Fibroblast of lung (primary cell): ENCODE measurements around the gene SLAMF8. TPM values are rescaled to one million over a fixed set of nuclear protein-coding genes. Genes with fewer than 3 reads are reported as not detected.

Experiments
- DNase-seq, 2 donors: peaks; one replicate each; pipeline versions ENCODE4 v3.0.0 to v3.0.0-alpha.2; 2010; ENCODE audit warnings: low read depth in 2 of 2
- H2AFZ ChIP-seq: 2 replicates; pipeline ENCODE4 v1.5.1; 2012; ENCODE audit warnings: low read length, control low read depth, inconsistent platforms
- H3K27ac ChIP-seq: 2 replicates; pipeline ENCODE4 v1.5.1; 2011; ENCODE audit warnings: low read length, control low read depth; ENCODE audit not compliant: insufficient read depth
- H3K27me3 ChIP-seq: 2 replicates; pipeline ENCODE4 v1.5.1; 2011; ENCODE audit warnings: mild to moderate bottlenecking, low read length; ENCODE audit not compliant: control insufficient read depth, insufficient read depth
- H3K36me3 ChIP-seq: 2 replicates; pipeline ENCODE4 v1.5.1; 2011; ENCODE audit warnings: low read length; ENCODE audit not compliant: control insufficient read depth, insufficient read depth
- H3K4me1 ChIP-seq: 2 replicates; pipeline ENCODE4 v1.5.1; 2011; ENCODE audit warnings: low read length; ENCODE audit not compliant: control insufficient read depth, insufficient read depth; ENCODE audit errors: extremely low read depth
- H3K4me2 ChIP-seq: 2 replicates; pipeline ENCODE4 v1.5.1; 2011; ENCODE audit warnings: low read length, control low read depth; ENCODE audit not compliant: insufficient read depth; ENCODE audit errors: extremely low read depth
- H3K4me3 ChIP-seq, 4 experiments: fragments of 200-600 bp in 1 of 4; sonication (generic) in 1 of 4; replicated peaks in 1 of 4; 2 replicates each; pipeline ENCODE4 v1.5.1; 2011 to 2016; ENCODE audit warnings: low read length in 4 of 4, low read depth in 3 of 4, mild to moderate bottlenecking in 3 of 4, control low read depth in 2 of 4, inconsistent platforms in 1 of 4, mixed read lengths in 1 of 4; ENCODE audit not compliant: insufficient read depth in 1 of 4; ENCODE audit errors: control extremely low read depth in 1 of 4
- H3K79me2 ChIP-seq: 2 replicates; pipeline ENCODE4 v1.5.1; 2012; ENCODE audit warnings: mild to moderate bottlenecking, low read length, inconsistent platforms; ENCODE audit not compliant: control insufficient read depth, insufficient read depth
- H3K9ac ChIP-seq: 2 replicates; pipeline ENCODE4 v1.5.1; 2011; ENCODE audit warnings: mild to moderate bottlenecking, low read length, control low read depth; ENCODE audit not compliant: insufficient read depth
- H3K9me3 ChIP-seq: 2 replicates; pipeline ENCODE4 v1.5.1; 2012; ENCODE audit warnings: low read depth, low read length; ENCODE audit not compliant: control insufficient read depth, insufficient read depth
- H4K20me1 ChIP-seq: 2 replicates; pipeline ENCODE4 v1.5.1; 2011; ENCODE audit warnings: low read length; ENCODE audit not compliant: control insufficient read depth, insufficient read depth; ENCODE audit errors: extremely low read depth
- CTCF ChIP-seq, 2 donors: IDR thresholded peaks in 1 of 2; conservative IDR thresholded peaks in 1 of 2; 1 replicate in 1 of 2; 2 replicates in 1 of 2; pipeline ENCODE4 v1.5.1; 2011 to 2012; ENCODE audit warnings: low read length in 2 of 2, control low read depth in 1 of 2, inconsistent platforms in 1 of 2, low read depth in 1 of 2, mild to moderate bottlenecking in 1 of 2
- EZH2 ChIP-seq: IDR thresholded peaks from 2 replicates; pipeline ENCODE4 v1.5.1; 2012; ENCODE audit warnings: low read length, control low read depth, mild to moderate bottlenecking; ENCODE audit errors: missing control alignments
- polyA plus RNA-seq, 2 donors: library from polyadenylated mRNA; depleted of rRNA in 1 of 2; stranded (reverse) in 1 of 2; unstranded in 1 of 2; fragments of >200 nt; gene quantifications; 2 replicates each; pipeline ENCODE4 v1.2.1, GENCODE V29; 2011 to 2012; ENCODE audit warnings: missing spikeins in 1 of 2
- total RNA-seq: library from RNA; depleted of rRNA; stranded (reverse); fragments of >200 nt; gene quantifications from 2 replicates; pipeline ENCODE4 v1.2.1, GENCODE V29; 2014

The SLAMF8 gene
- total and polyA plus RNA-seq, 2 donors (not counting 1 experiment from before 2014, with no cell fraction given) = not detected

GRCh38 chr1:159786465-159786864, 40.2 kb upstream of the SLAMF8 start:
- Histone ChIP-seq H3K79me2 (no peaks in the 10 kb centered on the region), H3K36me3 (no peaks in the 10 kb centered on the region), H3K9me3 (no peaks in the 10 kb centered on the region), H4K20me1 (no peaks in the 10 kb centered on the region), H2AFZ (no peak overlapping the region), H3K27ac (no peak overlapping the region), H3K4me3 (no peak overlapping the region), H3K27me3 (no peaks in the 10 kb centered on the region), H3K4me2 (no peak overlapping the region), H3K9ac (no peak overlapping the region), H3K4me1 (no peaks in the 10 kb centered on the region)
- TF ChIP-seq CTCF (conservative IDR thresholded peaks at IDR 0.05 in 1 of 2, IDR thresholded peaks at IDR 0.05 in 1 of 2; ENCODE audit: low read depth in 1 of 2, low read length in 2 of 2) (no peak), EZH2 (no peak)
- no peak for DNase-seq

- Histone ChIP-seq H3K27me3 (peaks cover 3% of the 10 kb centered on the region), H3K4me3 (no peak overlapping the region), H3K36me3 (no peaks in the 10 kb centered on the region), H3K79me2 (no peaks in the 10 kb centered on the region), H3K9me3 (no peaks in the 10 kb centered on the region), H4K20me1 (no peaks in the 10 kb centered on the region), H3K9ac (no peak overlapping the region), H3K4me2 (no peak overlapping the region), H3K4me1 (no peaks in the 10 kb centered on the region), H2AFZ (no peak overlapping the region), H3K27ac (no peak overlapping the region)
- no peak for DNase-seq
- TF ChIP-seq CTCF (conservative IDR thresholded peaks at IDR 0.05 in 1 of 2, IDR thresholded peaks at IDR 0.05 in 1 of 2; ENCODE audit: low read depth in 1 of 2, low read length in 2 of 2) = no peak
- no peak for TF ChIP-seq EZH2
Measured at GRCh38 chr1:159786966-159787365, 39.7 kb upstream of the SLAMF8 start.

- no peak overlapping the region for H3K27ac ChIP-seq
- H3K9me3 ChIP-seq = no peaks in the 10 kb centered on the region
- peak in 1 of 2 donors; percentile 27 for DNase-seq
- no peaks in the 10 kb centered on the region for H3K36me3 ChIP-seq
- H3K4me3 ChIP-seq = no peak overlapping the region
- no peak overlapping the region for H3K4me2 ChIP-seq
- H2AFZ ChIP-seq = no peak overlapping the region
- no peaks in the 10 kb centered on the region for H4K20me1 ChIP-seq
- no peak overlapping the region for H3K9ac ChIP-seq
- H3K4me1 ChIP-seq = no peaks in the 10 kb centered on the region
- H3K27me3 ChIP-seq = peaks cover 7% of the 10 kb centered on the region
- no peaks in the 10 kb centered on the region for H3K79me2 ChIP-seq
- TF ChIP-seq CTCF (conservative IDR thresholded peaks at IDR 0.05 in 1 of 2, IDR thresholded peaks at IDR 0.05 in 1 of 2; ENCODE audit: low read depth in 1 of 2, low read length in 2 of 2) (peak; percentile 47 to 68), EZH2 (no peak)
Measured at GRCh38 chr1:159790237-159790917, 36.3 kb upstream of the SLAMF8 start.
